Mammary epithelial cell (primary cell): ENCODE data around the gene MED25.

Source experiments
- CTCF ChIP-seq, 2 donors: IDR thresholded peaks in 1 of 2; conservative IDR thresholded peaks in 1 of 2; 2 replicates each; pipeline ENCODE4 v1.5.1; 2011 to 2012; ENCODE audit warnings: inconsistent platforms in 2 of 2, low read length in 2 of 2, mild to moderate bottlenecking in 2 of 2, control low read depth in 1 of 2, low read depth in 1 of 2; ENCODE audit not compliant: insufficient read depth in 1 of 2; ENCODE audit errors: extremely low read depth in 1 of 2
- EZH2 ChIP-seq: IDR thresholded peaks from 2 replicates; pipeline ENCODE4 v1.6.1; 2012; ENCODE audit warnings: low read length, inconsistent platforms, borderline replicate concordance

- TF ChIP-seq CTCF (conservative IDR thresholded peaks at IDR 0.05 in 1 of 2, IDR thresholded peaks at IDR 0.05 in 1 of 2; ENCODE audit: extremely low read depth in 1 of 2, insufficient read depth in 1 of 2, low read depth in 1 of 2, low read length in 2 of 2) (no peak), EZH2 (no peak)
These were observed 41.7 kb upstream of the MED25 start for GRCh38 chr19:49776371-49776764.
